Urothelium cell line (cell line): ENCODE results near the gene LRRC27.

Experiments used
- DNase-seq: peaks from one replicate; pipeline ENCODE4 v3.0.0; 2011; ENCODE audit warnings: low spot score, mixed read lengths
- FAIRE-seq: peaks from 2 replicates; lab custom pipeline; 2011; peaks lifted over from hg19 to GRCh38; lab: Jason Lieb, UNC

The LRRC27 gene

GRCh38 chr10:132410779-132411532, 79.0 kb downstream of the LRRC27 start:
- DNase-seq (no peak), FAIRE-seq (no peak)

DNA sequence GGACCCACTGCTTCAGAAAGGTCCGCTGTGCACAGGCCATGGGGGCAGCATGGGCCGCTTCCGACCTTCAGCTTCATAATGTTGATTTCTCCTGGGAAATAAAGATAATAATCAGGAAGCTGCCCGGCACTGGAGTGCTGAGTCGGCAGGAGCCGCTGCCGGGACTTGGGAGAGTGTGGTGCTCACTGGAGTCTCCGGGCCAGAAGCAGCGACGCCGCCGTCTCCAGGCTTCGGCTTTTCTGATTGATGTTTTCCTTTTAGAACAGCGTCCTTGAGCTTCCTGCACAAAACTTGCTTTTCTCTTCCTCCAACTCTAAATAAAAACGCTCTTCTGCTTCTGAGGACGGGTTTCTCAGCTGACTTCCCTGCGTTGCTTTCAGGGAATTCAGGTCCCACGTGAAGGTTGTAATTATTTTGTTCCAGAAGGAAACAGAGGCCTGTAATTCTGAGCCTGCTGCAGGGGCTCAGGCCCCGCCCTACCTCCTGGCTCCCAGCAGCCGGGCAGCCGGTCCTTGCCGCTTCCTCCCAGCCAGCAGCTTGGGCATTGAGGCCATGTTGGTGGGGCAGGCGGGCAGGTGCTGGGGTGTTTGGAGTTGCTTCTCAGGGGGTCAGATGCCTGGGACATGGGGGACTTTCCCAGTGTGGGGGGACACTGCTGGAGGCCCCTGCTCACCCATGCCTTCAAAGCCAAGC, 79.7 kb downstream of the LRRC27 start:
- DNase-seq (no peak), FAIRE-seq (no peak)

DNA sequence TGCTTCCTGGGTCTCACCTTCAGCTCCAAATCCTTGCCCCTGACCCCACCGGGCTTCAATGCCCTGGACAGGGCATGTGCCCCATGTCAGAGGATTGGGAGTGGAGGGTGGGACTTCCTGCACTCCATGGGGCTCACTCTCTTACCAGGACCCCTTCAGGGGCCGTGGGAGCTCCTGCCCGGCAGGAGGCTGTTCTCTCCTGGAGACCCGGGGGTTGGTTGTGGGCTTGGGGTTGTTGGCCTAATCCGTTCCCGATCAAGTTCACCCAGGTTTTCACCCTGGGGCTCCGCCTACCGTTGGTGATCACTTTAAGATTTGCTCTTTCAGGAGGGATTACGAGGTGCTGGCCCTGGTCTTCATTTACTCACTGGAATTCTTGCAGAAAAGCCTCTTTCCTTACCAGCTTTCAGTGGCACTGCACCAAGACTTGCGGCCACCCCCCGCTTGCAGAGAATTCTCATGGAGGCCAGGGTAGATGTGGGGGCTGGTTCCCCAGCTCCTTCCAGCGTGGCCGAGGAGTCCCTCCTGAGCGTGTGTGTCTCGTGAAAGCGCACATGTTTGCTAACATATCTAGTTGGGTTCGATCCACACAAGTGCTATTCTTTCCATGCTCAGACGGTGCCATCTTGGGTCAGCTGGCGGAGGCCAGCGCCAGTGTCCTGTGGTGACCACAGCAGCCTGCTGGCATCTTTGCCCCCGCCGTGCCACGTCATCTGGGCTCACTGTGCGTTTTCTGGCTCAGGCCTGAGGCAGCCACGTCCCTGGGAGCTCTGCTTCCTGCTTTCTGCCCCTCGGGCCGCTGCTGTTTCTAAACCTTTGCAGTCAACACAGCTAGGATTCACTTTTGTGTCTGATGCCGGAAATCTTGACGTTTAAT, 80.6 kb downstream of the LRRC27 start:
- no peak for FAIRE-seq
- DNase-seq = no peak

DNA sequence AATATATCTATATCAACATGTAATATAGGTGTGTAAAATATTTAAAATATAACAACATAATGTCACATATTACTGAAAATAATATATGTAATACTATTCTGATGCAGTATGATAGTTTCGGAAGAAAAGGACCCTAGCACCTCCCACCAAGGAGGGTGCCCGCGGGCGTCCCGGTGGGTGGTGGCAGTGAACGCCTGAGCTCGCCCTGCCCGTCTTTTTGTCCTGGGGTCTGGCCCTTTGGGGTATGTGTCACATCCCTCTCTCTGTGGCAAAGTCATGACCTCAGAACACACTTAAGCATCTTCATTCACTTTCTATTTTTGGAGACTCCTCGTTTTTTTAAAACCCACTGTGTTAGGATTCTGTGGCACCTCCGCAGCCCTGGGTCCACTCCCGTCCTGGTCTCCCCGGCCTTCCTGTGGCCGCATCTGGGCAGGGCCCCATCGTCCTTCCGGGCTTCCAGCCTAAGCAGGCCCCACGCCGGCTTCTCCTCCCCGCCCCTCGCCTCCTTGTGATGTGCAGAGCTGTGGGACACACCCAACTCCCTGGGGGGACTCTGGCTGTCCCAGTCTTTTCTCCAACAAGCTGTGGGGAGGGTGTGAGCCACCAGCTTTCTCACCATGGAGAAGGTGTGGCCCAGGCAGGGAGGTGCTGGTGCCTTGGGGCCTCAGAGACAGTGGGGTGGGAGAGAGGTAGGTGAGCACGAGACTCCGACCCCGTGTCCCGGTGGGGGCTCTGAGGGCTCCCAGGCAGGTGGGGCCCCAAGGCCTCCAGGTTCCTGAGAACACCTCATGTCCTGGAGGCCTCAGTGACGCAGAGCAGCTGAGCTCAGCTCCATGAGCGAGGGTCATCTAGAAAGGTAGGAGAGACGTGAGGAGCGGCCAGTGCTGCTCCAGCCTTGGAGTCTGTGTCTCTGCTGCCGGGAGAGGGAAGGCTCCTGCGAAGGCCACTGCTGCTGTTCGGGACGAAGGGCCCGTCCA, 81.5 kb downstream of the LRRC27 start:
- DNase-seq = no peak
- FAIRE-seq = no peak

DNA sequence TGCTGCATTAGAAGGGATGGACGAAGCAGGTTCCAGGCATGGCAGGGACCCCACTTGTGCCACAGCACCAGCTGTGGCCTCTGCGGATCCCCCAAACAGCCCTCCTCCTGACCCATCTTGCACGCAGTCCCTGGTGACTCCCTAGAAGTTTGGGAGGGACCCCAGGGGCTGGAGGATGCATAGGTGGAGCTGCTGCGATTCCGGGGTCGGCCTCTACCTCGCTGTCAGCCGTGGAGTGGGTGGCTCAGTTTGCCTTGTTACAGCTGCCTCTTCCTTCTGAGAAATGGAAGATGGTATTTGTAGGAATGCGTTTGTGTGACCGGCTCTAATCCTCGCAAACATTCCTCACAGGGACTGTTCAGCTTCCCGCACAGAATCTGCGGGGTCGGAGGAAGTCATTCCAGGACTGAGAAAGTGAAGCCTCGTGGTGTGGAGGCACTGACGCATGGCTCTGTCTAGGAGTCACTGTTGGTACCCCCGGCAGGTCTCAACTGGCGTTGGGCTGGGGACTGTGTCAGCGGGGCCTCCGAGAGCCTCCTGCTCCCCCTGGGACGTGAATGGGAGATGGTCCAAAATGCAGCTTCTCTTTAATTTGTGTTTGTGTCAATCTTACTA, 82.5 kb downstream of the LRRC27 start:
- FAIRE-seq = no peak
- DNase-seq = no peak

DNA sequence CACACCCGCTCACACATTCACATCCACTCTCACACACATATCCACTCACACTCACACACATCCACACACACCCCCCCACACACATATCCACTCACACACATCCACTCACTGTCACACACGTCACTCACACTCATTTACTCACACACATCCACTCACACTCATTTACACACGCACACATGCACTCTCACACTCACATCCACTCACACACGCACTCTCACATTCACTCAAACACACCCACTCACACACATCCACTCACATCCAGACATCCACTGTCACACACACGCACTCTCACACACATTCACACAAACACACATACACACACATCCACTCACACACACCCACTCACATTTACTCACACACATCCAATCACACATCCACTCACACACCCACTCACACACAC, 83.3 kb downstream of the LRRC27 start:
- peak; percentile 97 for FAIRE-seq
- DNase-seq = no peak

DNA sequence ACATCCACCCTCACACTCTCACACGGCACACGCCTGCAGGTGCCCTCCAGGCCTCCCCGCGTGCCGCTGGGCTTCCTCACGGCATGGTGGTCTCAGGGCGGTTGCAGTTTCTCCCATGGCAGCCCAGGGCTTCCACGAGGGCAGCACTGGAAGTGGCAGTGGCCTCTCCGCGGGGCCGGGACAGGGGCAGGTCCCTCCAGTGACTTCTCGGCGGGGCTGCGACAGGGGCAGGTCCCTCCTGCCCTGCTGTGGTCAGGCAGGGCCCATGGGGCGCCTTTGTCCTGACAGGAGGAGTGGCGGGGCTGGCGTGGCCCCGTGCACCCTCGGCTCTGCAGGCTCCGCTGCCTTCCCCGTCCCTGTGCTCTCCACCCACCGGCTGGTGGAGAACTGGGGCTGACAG, 84.0 kb downstream of the LRRC27 start:
- FAIRE-seq (no peak), DNase-seq (no peak)

DNA sequence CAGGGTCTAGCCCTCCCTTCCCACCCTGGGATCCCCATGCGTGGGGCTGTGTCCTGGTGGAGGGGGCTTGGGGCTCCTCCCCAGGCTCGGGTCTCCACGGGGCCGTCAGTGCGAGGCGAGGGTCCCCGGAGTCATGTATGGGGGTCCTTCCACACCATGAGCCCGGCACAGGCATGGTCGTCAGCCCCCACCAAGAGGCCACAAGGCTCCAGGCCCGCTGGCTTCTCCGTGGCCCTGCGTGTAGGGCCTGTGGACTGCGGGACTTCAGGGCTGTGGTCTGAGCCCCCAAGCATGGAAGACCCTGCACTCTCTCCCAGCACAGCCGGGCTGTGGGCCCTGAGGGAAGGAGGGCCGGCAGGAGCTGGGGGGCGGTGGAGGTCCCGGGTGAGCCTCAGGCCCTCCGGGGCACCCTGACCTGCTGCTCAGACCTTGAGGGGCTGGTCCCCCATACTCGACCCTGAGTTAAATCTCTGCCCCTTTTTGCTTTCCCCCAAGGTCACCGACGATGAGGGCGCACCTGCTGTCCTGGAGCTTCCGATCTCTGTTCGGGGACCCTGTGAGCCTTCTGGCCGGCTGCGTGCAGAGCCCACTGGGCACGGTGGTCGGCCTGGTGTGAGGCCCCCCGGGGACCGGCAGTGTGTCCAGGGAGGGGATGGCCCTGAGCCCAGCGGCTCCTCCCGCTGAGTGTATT, 84.7 kb downstream of the LRRC27 start:
- DNase-seq (no peak), FAIRE-seq (no peak)

- DNase-seq (no peak), FAIRE-seq (no peak)
Observed at GRCh38 chr10:132417257-132417910, 85.4 kb downstream of the LRRC27 start.

DNA sequence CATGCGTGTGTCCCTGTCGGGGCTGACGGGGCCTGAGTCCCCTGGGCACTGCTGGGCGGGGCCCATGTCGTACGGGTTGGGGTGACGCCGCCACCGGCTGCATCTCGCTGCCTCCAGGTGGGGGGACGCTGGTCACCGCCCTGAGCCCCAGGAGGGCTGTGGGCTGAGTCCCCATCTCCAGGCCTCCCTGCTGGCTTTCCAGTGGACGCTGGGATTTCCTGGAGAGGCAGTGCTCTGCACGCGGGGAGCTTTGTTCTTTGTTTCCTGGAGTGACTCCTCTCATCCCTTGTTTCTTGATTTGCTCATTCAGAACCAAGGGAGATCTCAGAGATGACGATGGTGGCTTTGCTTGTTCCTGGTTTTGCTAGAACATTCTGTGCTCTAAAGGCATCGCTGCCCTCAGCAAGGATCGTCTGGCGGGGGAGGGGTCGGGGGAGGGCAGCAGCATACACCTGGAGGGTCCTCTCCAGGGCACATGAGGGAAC, 86.0 kb downstream of the LRRC27 start:
- no peak for FAIRE-seq
- DNase-seq = no peak

- no peak for DNase-seq
- no peak for FAIRE-seq
Observed at GRCh38 chr10:132418527-132419416, 86.8 kb downstream of the LRRC27 start.

- peak; percentile 42 for FAIRE-seq
- no peak for DNase-seq
Observed at GRCh38 chr10:132419538-132420468, 87.8 kb downstream of the LRRC27 start.

DNA sequence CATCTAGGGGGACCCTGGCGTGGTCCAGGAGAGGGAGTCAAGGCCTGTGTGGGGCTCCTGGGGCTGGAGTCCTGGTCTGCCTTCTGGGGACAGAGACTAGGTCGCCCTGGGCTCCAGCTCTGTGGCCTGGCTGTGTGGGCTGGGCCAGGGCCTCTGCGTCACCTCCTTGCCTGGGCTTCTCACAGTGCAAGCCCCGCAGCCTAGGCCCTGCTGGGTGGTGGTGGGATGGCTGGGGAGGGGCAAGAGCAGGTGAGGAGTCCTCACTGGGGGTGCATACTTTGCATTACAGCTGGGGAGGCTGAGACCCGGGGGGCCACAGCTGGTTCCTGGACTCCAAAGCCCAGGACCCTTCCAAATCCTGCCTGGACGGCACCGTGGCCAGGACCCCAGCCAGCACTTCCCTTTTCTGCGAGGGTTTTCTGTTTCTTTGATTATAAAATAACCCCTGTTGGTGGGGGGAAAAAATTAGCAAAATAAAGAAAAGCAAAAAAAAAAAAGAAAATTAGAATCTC, 88.5 kb downstream of the LRRC27 start:
- DNase-seq = no peak

GRCh38 chr10:132420981-132421846, 89.2 kb downstream of the LRRC27 start:
- DNase-seq = peak; percentile 83
- no peak for FAIRE-seq

More for the DNA sequence above, 88.5 kb downstream of the LRRC27 start:
- no peak for FAIRE-seq
